CD4-positive, alpha-beta T cell treated with Interleukin-21 for 1 hour (primary cell): Measurements from ENCODE around the gene TMEM40.
"Not testable (repeated sequence)": the region's sequence is repeated elsewhere in the genome, so short reads cannot be mapped to it uniquely, and the experiment has no call there.

ENCODE experiments used
- DNase-seq: peaks from one replicate; pipeline ENCODE4 v3.0.0-alpha.2; 2020

The TMEM40 gene

GRCh38 chr3:12748477-12748876, 10.6 kb downstream of the TMEM40 start:
- DNase-seq: no peak

GRCh38 chr3:12746419-12746818, 12.6 kb downstream of the TMEM40 start:
- DNase-seq: no peak

- DNase-seq: no peak
Observed at GRCh38 chr3:12744326-12744725, 14.7 kb downstream of the TMEM40 start.

- DNase-seq: no peak
Observed at GRCh38 chr3:12743583-12743982, 15.5 kb downstream of the TMEM40 start.

GRCh38 chr3:12742330-12743107, 16.5 kb downstream of the TMEM40 start:
- DNase-seq: no peak

- no peak for DNase-seq
Observed at GRCh38 chr3:12741209-12741608, 17.9 kb downstream of the TMEM40 start.

GRCh38 chr3:12737833-12738232, 21.2 kb downstream of the TMEM40 start:
- DNase-seq: no peak

- DNase-seq: no peak
Observed at GRCh38 chr3:12737319-12737718, 21.7 kb downstream of the TMEM40 start.

- DNase-seq: no peak
Observed at GRCh38 chr3:12734960-12735359, 24.1 kb downstream of the TMEM40 start.

GRCh38 chr3:12733566-12733965, 25.5 kb downstream of the TMEM40 start:
- no peak for DNase-seq

- no peak for DNase-seq
Observed at GRCh38 chr3:12730506-12731242, 28.4 kb downstream of the TMEM40 start.

- no peak for DNase-seq
Observed at GRCh38 chr3:12729051-12729651, 29.9 kb downstream of the TMEM40 start.

GRCh38 chr3:12727937-12728336, 31.1 kb downstream of the TMEM40 start:
- DNase-seq: no peak

- DNase-seq: no peak
Observed at GRCh38 chr3:12727481-12727880, 31.6 kb downstream of the TMEM40 start.

- DNase-seq: no peak
Observed at GRCh38 chr3:12725436-12725835, 33.6 kb downstream of the TMEM40 start.

GRCh38 chr3:12724794-12725193, 34.3 kb downstream of the TMEM40 start:
- DNase-seq: no peak

GRCh38 chr3:12723362-12723761, 35.7 kb downstream of the TMEM40 start:
- DNase-seq: not testable (repeated sequence)

- no peak for DNase-seq
Observed at GRCh38 chr3:12722226-12722625, 36.8 kb downstream of the TMEM40 start.

- peak; percentile 85 for DNase-seq
Observed at GRCh38 chr3:12719984-12720898, 38.8 kb downstream of the TMEM40 start.

- no peak for DNase-seq
Observed at GRCh38 chr3:12719541-12719940, 39.5 kb downstream of the TMEM40 start.

- DNase-seq: no peak
Observed at GRCh38 chr3:12716605-12717151, 42.4 kb downstream of the TMEM40 start.

- no peak for DNase-seq
Observed at GRCh38 chr3:12714278-12714677, 44.8 kb downstream of the TMEM40 start.

GRCh38 chr3:12710062-12710461, 49.0 kb downstream of the TMEM40 start:
- DNase-seq: no peak
